GM19351 (cell line): Measurements from ENCODE around the gene PIGS.
"Not testable (repeated sequence)": the region's sequence is repeated elsewhere in the genome, so short reads cannot be mapped to it uniquely, and the experiment has no call there.

Experiments
- ATAC-seq: cut with Tn5 transposase; IDR thresholded peaks from one replicate; pipeline ENCODE4 v1.9.1; 2021; ENCODE audit warnings: mild to moderate bottlenecking, moderate library complexity; ENCODE audit not compliant: unreplicated experiment

PIGS gene

DNA sequence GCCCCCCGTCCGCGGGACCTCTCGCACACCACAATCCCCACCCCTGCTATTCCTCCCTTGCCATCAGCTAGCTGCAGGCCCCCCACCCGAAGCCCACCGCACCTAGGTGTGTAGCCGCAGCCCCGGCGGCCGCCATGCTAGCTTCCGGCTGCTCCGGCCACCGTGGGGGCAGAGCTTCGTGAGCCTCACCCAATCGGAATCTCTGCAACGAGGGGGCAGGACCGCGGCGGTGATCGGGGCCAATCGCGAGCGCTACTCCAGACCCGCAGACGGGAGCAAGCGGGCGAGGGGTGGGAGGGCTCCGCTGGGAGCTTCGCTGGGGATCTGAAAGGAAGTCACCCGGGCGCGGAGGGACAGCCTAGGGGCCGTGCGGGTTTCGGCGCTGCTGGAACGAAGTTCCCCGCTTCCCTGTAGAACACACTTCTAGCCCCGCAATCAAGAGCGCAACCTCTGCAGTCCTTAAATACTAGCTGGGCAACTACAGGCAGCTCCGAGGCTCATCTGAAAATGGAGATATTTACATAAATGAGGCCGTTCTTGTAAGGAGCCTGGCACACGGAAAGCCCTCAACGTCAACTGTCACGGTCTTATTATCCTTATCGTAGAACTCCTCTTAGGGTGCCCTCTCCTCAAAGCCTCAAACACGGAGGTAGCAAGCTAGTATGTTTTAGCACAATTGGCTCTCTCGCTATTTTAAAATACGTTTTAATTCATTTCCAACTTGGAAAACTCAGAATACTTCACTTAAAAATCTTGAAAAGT lies at the start of gene PIGS:
Gene PIGS, minus strand, starts transcription at position 164 of the 762 bp plus-strand sequence. Its CDS starts 28 bp downstream, at position 136.
- peak; percentile 86 for ATAC-seq

DNA sequence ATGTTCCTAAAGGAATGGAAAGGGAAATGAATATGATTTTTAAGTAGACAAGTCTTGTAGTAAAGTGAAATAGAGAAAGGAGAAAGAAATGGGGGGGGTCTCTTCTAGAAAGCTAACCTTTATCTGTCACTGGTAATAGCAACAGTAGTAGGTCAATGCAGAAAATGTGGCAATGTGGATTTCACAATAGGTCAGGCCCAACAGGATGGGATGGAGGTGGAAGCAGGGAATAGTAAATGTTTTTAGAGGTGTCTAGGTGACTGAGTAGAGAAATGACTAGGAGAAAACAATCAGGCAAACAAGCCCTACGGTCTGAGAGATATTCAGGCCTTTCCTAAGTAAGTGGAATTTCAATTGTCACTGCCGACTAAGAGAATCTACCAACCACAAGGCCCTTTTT lies 48.7 kb upstream of the PIGS start:
- ATAC-seq, result no peak

GRCh38 chr17:28618464-28618863 lies 47.1 kb upstream of the PIGS start:
- ATAC-seq, result no peak

DNA sequence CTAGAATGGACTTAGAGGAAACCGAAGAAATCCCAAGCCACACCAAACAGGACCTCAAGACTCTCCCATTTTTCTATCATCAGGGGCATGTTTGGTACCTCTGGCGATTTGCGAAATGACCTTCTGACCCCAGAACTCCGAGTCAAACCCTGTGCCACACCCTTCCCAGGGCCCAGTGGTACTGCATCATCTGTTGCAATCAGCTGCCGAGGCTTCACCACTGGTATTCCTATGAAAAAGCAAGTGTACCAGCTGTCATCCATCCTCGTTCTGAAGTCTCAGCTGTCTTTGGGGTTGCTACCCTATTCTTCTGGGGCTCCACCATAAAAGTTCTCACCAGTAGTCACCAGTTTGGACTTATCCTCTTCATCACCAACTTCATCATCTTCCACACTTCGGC lies 45.0 kb upstream of the PIGS start:
- ATAC-seq, result no peak

- ATAC-seq, result no peak
Measured at GRCh38 chr17:28615260-28615940, 44.1 kb upstream of the PIGS start.

- no peak for ATAC-seq
Measured at GRCh38 chr17:28613931-28614381, 42.6 kb upstream of the PIGS start, which contains the start of gene RSKR. RSKR (minus strand) TSS chr17:28614185; CDS start chr17:28614161, 24 bp downstream.

DNA sequence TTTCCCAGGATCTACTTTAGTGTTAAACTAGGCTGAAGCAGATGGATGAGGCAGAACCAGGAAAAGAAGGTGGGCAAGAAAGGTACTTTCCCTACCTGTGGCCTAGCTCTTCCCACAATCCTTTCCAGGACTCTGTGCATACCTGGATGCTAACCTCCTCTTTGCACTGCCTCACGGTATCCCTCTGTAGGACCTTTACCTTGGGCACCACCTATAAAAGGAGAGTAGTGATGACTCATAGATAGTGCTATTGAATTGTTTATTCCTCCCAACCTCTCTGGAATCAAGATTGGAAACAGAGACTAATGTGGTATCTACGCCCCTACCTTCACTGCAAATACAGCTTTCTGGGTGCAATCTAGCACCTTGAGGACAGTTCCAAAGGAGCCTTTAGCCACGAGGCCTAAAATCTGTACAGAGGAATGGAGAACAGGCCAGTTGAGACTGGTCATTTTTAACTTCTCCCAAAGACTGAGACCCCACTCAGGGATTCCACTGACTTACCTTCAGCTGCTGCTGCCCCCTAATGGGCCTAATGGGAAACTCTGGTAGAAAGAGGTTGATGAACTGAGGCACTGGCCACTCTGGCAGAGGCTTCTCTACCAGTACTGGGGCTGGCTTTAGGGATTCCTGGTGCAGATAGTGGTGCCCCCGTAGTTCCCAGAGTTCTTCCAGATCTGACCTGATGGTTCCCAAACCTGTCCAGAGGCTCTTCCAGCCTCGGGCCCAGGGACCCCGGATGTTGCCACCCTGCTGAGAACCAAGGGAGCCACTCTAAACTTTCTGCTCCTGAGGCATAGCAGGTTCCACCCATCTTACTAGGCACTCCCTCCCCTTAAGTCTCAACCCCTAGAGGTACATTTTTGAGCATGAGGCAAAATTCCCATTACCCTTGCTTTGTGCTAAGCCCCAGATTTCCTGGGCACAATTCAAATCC lies 41.9 kb upstream of the PIGS start:
- ATAC-seq, result no peak

- no peak for ATAC-seq
Measured at GRCh38 chr17:28612531-28612930, 41.2 kb upstream of the PIGS start.

GRCh38 chr17:28610376-28610775 lies 39.1 kb upstream of the PIGS start:
- ATAC-seq, result no peak

- ATAC-seq, result not testable (repeated sequence)
Measured at GRCh38 chr17:28604031-28604430, 32.7 kb upstream of the PIGS start.

DNA sequence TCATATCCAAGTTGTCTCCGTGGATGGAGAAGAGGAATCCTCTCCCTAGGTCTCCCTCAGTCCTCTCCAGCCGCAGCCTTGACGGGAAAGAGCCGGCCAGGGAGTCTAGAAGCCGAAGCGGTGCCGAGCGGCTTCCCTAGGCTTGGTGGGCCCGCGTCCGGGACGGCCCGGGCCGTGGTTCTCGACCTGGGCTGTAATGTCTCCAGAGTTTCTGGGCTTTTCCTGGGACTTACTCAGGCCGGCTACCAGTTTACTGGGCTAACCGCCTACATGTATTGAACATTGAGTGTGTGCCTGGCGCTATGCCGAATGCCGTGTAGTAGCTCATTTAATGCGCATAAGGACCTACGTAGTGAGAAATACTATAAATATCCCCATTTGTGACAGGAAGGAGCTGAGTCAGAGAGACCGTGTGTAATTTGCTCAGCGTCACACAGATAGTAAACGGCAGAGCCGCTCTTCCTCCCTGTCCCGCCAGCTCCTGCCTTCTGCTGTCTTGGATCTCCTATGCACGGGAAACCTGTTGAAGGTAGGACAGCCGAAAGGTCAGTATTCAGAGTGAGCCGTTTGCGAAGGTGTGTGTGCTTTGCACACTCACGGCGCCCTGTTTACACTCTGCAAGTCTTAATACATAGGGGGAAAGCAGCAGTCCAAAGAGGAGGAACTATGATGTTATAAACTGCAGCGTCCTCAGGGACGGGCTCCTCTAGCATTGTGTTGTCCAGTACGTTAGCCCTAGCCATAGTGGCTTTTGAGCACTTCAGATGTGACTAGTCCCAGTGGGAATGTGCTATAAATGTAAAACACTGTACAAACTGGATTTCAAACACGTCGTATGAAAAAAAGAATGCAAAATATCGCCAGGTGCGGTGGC lies 28.2 kb upstream of the PIGS start:
- peak; percentile 58 for ATAC-seq

GRCh38 chr17:28598799-28599310 lies 27.5 kb upstream of the PIGS start, which contains the start of gene SPAG5:
SPAG5 (minus strand) TSS chr17:28599025; CDS start chr17:28598946, 79 bp downstream.
- ATAC-seq, result peak; percentile 75

GRCh38 chr17:28598389-28598788 lies 27.1 kb upstream of the PIGS start:
- peak; percentile 12 for ATAC-seq

- no peak for ATAC-seq
Measured at GRCh38 chr17:28597606-28598383, 26.5 kb upstream of the PIGS start.

DNA sequence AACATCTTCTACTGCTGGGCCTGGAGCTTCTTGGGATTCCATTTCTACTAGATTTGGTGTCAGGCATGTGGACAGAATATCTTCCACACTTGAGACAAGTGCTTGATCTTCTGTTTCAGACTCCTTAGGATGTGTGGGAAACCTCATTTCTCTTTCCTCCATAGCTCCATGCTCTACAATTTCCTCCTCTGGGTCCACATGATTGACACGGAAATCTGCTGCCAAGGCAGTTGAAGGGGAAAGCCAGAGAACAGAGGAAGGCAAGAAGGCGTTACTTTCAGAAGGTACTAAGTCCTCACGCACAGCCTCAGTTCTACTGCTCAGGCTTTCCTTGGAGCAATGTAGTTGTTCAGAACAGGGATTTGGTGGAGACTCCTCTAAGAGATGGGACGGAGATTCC lies 20.9 kb upstream of the PIGS start:
- no peak for ATAC-seq

GRCh38 chr17:28585851-28586250 lies 14.5 kb upstream of the PIGS start:
- ATAC-seq, result no peak

GRCh38 chr17:28584434-28584833 lies 13.1 kb upstream of the PIGS start:
- ATAC-seq, result no peak

DNA sequence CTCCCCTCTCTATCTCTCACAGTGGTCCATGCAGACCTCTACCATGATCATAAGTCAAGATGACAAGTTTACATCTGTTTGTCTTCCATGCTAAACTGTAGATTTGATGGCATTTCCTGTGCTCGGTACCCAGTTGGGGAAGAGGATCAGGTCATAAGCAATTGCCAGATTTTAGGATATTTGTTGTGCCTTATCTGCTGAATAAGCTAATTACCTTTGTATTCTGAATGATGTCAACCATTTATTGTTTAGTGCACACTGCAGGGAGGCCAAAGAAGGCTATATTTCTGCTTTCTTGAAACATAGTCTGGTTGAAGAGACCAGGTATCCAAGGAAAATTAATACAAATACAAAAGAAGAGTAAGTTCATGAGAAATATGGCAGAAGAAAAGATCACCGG lies 11.2 kb upstream of the PIGS start:
- ATAC-seq, result no peak

DNA sequence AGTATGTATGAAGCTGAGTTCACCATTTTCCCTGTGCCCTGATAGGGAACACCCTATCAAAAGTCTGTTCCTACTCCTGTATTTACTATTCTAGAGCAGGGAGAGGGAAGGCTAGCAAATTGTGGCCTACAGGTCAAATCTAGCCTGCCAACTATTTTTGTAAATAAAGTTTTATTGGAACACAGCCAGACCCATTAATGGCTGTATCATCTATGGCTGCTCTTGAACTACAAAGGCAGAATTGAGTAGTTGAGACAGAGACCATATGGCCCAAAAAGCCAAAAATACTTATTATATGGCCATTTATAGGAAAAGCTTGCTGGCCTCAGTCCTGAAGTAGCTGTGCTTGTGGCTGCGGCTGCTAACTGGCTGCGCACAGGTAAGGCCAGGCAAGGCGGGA lies 9.6 kb upstream of the PIGS start:
- no peak for ATAC-seq
